A549 (cell line): ENCODE results near the gene WNT7B. TPM values are rescaled to one million over a fixed set of nuclear protein-coding genes. Genes with fewer than 3 reads are reported as not detected.

ENCODE experiments used
- ATAC-seq, 2 experiments: fragments of 200-7000 bp in 1 of 2; fragments of >200 bp in 1 of 2; cut with Nextera tagmentation in 1 of 2; cut with Tn5 transposase in 1 of 2; 3 replicates each; pipeline versions ENCODE4 v1.8.0 to v1.9.1; 2018 to 2020; ENCODE audit warnings: mild to moderate bottlenecking in 1 of 2, moderate library complexity in 1 of 2
- CTCF ChIA-PET: fragments of 300-600 bp; sonication (Branson Sonifier 250); formaldehyde crosslinking; extraction: SDS; loops from one replicate; lab custom pipeline; 2021; ENCODE audit warnings: antibody characterized with exemption, inconsistent platforms; lab: Yijun Ruan, JAX
- POLR2A ChIA-PET: fragments of 350-600 bp; formaldehyde crosslinking; extraction: SDS; loops from one replicate; lab custom pipeline; 2021; ENCODE audit warnings: antibody characterized with exemption, inconsistent platforms; lab: Yijun Ruan, JAX
- DNase-seq, 2 experiments: peaks; one replicate each; pipeline versions ENCODE4 v3.0.0 to v3.0.0-alpha.2; 2011 to 2016; ENCODE audit warnings: low read depth in 1 of 2, low spot score in 1 of 2
- FAIRE-seq: peaks from 2 replicates; lab custom pipeline; 2011; peaks lifted over from hg19 to GRCh38; lab: Jason Lieb, UNC
- H3K27ac ChIP-seq, 2 experiments: fragments of >200 bp; sonication (Bioruptor Twin); formaldehyde crosslinking; 3 replicates each; pipeline ENCODE4 v1.5.1; 2016 to 2017
- H3K4me1 ChIP-seq: fragments of >200 bp; sonication (Bioruptor Twin); formaldehyde crosslinking; 3 replicates; pipeline ENCODE4 v1.6.1; 2016
- H3K4me2 ChIP-seq: fragments of >200 bp; sonication (Bioruptor Twin); formaldehyde crosslinking; 3 replicates; pipeline ENCODE4 v1.6.1; 2016
- H3K4me3 ChIP-seq: fragments of >200 bp; sonication (Bioruptor Twin); formaldehyde crosslinking; 3 replicates; pipeline ENCODE4 v1.5.1; 2016
- H3K9me3 ChIP-seq: fragments of >200 bp; sonication (Bioruptor Twin); formaldehyde crosslinking; 3 replicates; pipeline ENCODE4 v1.6.1; 2016
- ATOH8 ChIP-seq: fragments of 250-450 bp; sonication (Bioruptor Pico); IDR thresholded peaks from 2 replicates; pipeline ENCODE4 v1.5.0; 2020; ENCODE audit warnings: low read depth, mild to moderate bottlenecking, moderate library complexity
- BCL3 ChIP-seq: fragments of >200 bp; sonication (Bioruptor Twin); formaldehyde crosslinking; IDR thresholded peaks from 3 replicates; pipeline ENCODE4 v1.6.1; 2016
- BHLHE40 ChIP-seq: IDR thresholded peaks from 2 replicates; pipeline ENCODE4 v1.6.1; 2012; ENCODE audit warnings: low read depth, low read length, inconsistent platforms
- CBX8 ChIP-seq: fragments of 200-600 bp; sonication (generic); IDR thresholded peaks from 2 replicates; pipeline ENCODE4 v1.6.1; 2016
- CEBPB ChIP-seq, 2 experiments: fragments of >200 bp in 1 of 2; sonication (Bioruptor Twin) in 1 of 2; formaldehyde crosslinking in 1 of 2; IDR thresholded peaks; 2 replicates each; pipeline ENCODE4 v1.6.1; 2012 to 2016
- CHD2 ChIP-seq: fragments of 150-350 bp; IDR thresholded peaks from 2 replicates; pipeline ENCODE4 v1.6.1; 2014; ENCODE audit warnings: low read length; ENCODE audit not compliant: partially characterized antibody
- CHD4 ChIP-seq: fragments of 200-600 bp; sonication (generic); IDR thresholded peaks from 2 replicates; pipeline ENCODE4 v1.6.1; 2016; ENCODE audit warnings: antibody characterized with exemption, mild to moderate bottlenecking, borderline replicate concordance
- E2F6 ChIP-seq: IDR thresholded peaks from 2 replicates; pipeline ENCODE4 v1.6.1; 2012; ENCODE audit warnings: low read depth, borderline replicate concordance
- EHF ChIP-seq: fragments of 250-450 bp; sonication (Bioruptor Pico); IDR thresholded peaks from 2 replicates; pipeline ENCODE4 v1.5.0; 2020; ENCODE audit warnings: mild to moderate bottlenecking
- ELK1 ChIP-seq: fragments of 150-350 bp; IDR thresholded peaks from 2 replicates; pipeline ENCODE4 v1.6.1; 2014; ENCODE audit warnings: low read depth, mild to moderate bottlenecking, low read length
- EP300 ChIP-seq, 2 experiments: fragments of >200 bp; sonication (Bioruptor Twin); formaldehyde crosslinking; IDR thresholded peaks; 2 replicates in 1 of 2; 3 replicates in 1 of 2; pipeline ENCODE4 v1.6.1; 2016 to 2017
- FOSB ChIP-seq: fragments of 250-450 bp; sonication (Bioruptor Pico); IDR thresholded peaks from 2 replicates; pipeline ENCODE4 v1.5.0; 2020; ENCODE audit warnings: mild to moderate bottlenecking, moderate library complexity
- FOSL2 ChIP-seq, 2 experiments: fragments of 450-650 bp in 1 of 2; fragments of >200 bp in 1 of 2; sonication (Bioruptor Twin) in 1 of 2; formaldehyde crosslinking; IDR thresholded peaks; 2 replicates each; pipeline versions ENCODE4 v1.5.0 to v1.6.1; 2016 to 2020; ENCODE audit warnings: mild to moderate bottlenecking in 1 of 2, moderate library complexity in 1 of 2
- FOXS1 ChIP-seq: fragments of 250-450 bp; sonication (Bioruptor Pico); IDR thresholded peaks from 2 replicates; pipeline ENCODE4 v1.5.0; 2020; ENCODE audit warnings: mild to moderate bottlenecking, moderate library complexity
- HDAC2 ChIP-seq: fragments of 200-600 bp; sonication (generic); IDR thresholded peaks from 2 replicates; pipeline ENCODE4 v1.6.1; 2016
- HEYL ChIP-seq: fragments of 250-450 bp; sonication (Bioruptor Pico); IDR thresholded peaks from 2 replicates; pipeline ENCODE4 v1.8.0; 2021; ENCODE audit warnings: mild to moderate bottlenecking, moderate library complexity
- HOXB13 ChIP-seq: fragments of 250-450 bp; sonication (Bioruptor Pico); IDR thresholded peaks from 2 replicates; pipeline ENCODE4 v1.5.0; 2020; ENCODE audit warnings: low read depth, mild to moderate bottlenecking, moderate library complexity
- HOXB5 ChIP-seq: fragments of 250-450 bp; sonication (Bioruptor Pico); IDR thresholded peaks from 2 replicates; pipeline ENCODE4 v1.5.0; 2020; ENCODE audit warnings: mild to moderate bottlenecking, moderate library complexity
- JUNB ChIP-seq: fragments of >200 bp; sonication (Bioruptor Twin); formaldehyde crosslinking; IDR thresholded peaks from 2 replicates; pipeline ENCODE4 v1.6.1; 2016
- MAFK ChIP-seq: fragments of 450-650 bp; IDR thresholded peaks from 2 replicates; pipeline ENCODE4 v1.6.1; 2014; ENCODE audit not compliant: partially characterized antibody
- MAX ChIP-seq: IDR thresholded peaks from 2 replicates; pipeline ENCODE4 v1.6.1; 2012
- MAZ ChIP-seq: fragments of 150-350 bp; IDR thresholded peaks from 2 replicates; pipeline ENCODE4 v1.6.1; 2014; ENCODE audit warnings: antibody characterized with exemption, low read depth, low read length, borderline replicate concordance
- NPAS2 ChIP-seq: fragments of 250-450 bp; sonication (Bioruptor Pico); IDR thresholded peaks from 2 replicates; pipeline ENCODE4 v1.8.0; 2022; ENCODE audit warnings: mild to moderate bottlenecking, moderate library complexity, borderline replicate concordance
- PBX3 ChIP-seq: IDR thresholded peaks from 2 replicates; pipeline ENCODE4 v1.6.1; 2012
- PHF8 ChIP-seq: fragments of 200-600 bp; sonication (generic); IDR thresholded peaks from 2 replicates; pipeline ENCODE4 v1.6.1; 2016; ENCODE audit warnings: low read depth, mild to moderate bottlenecking, antibody characterized with exemption, moderate library complexity, borderline replicate concordance
- POLR2AphosphoS2 ChIP-seq: conservative IDR thresholded peaks from 2 replicates; pipeline ENCODE4 v1.6.1; 2012; ENCODE audit warnings: low read length, improper control_type of control experiment, inconsistent platforms
- RARB ChIP-seq: fragments of 250-450 bp; sonication (Bioruptor Pico); IDR thresholded peaks from 2 replicates; pipeline ENCODE4 v1.8.0; 2021; ENCODE audit warnings: mild to moderate bottlenecking, moderate library complexity
- RCOR1 ChIP-seq: fragments of 150-350 bp; IDR thresholded peaks from 2 replicates; pipeline ENCODE4 v1.6.1; 2014; ENCODE audit warnings: antibody characterized with exemption, low read length, low read depth
- RFX5 ChIP-seq: fragments of 450-650 bp; IDR thresholded peaks from 2 replicates; pipeline ENCODE4 v1.7.1; 2014; ENCODE audit warnings: antibody characterized with exemption, mild to moderate bottlenecking, moderate library complexity
- SMC3 ChIP-seq: fragments of >200 bp; sonication (Bioruptor Twin); formaldehyde crosslinking; IDR thresholded peaks from 3 replicates; pipeline ENCODE4 v1.6.1; 2018; ENCODE audit warnings: inconsistent platforms
- SREBF2 ChIP-seq: fragments of 450-650 bp; IDR thresholded peaks from 2 replicates; pipeline ENCODE4 v1.6.1; 2014; ENCODE audit warnings: mild to moderate bottlenecking, moderate library complexity
- TFCP2L1 ChIP-seq: fragments of 250-450 bp; sonication (Bioruptor Pico); IDR thresholded peaks from 2 replicates; pipeline ENCODE4 v1.5.0; 2021; ENCODE audit warnings: mild to moderate bottlenecking
- USF2 ChIP-seq: fragments of 450-650 bp; IDR thresholded peaks from 2 replicates; pipeline ENCODE4 v1.6.1; 2014; ENCODE audit warnings: antibody characterized with exemption
- ZC3H11A ChIP-seq: fragments of 450-650 bp; IDR thresholded peaks from 2 replicates; pipeline ENCODE4 v1.6.1; 2014; ENCODE audit warnings: antibody characterized with exemption, mild to moderate bottlenecking
- ZFP36 ChIP-seq: fragments of 450-650 bp; IDR thresholded peaks from 2 replicates; pipeline ENCODE4 v1.6.1; 2014; ENCODE audit warnings: borderline replicate concordance; ENCODE audit not compliant: partially characterized antibody
- ZSCAN20 ChIP-seq: fragments of 250-450 bp; sonication (Bioruptor Pico); IDR thresholded peaks from 2 replicates; pipeline ENCODE4 v1.8.0; 2022; ENCODE audit warnings: mild to moderate bottlenecking, moderate library complexity
- WGBS: methylation state at CpG from one replicate; pipeline ENCODE4 v1.1.6; 2017; ENCODE audit errors: missing lambda C conversion rate; 5-methylcytosine and 5-hydroxymethylcytosine counted together
- polyA plus RNA-seq, 4 experiments: library from polyadenylated mRNA; depleted of rRNA in 3 of 4; stranded (reverse); fragments of >200 nt; fragmentation: RNase III in 1 of 4; extraction: RNeasy Plus Mini Kit Qiagen cat#74134 plus additional on column Dnase treatment in 1 of 4; gene quantifications; 2 replicates in 3 of 4; 3 replicates in 1 of 4; pipeline ENCODE4 v1.2.3, GENCODE V29; 2011 to 2017

WNT7B gene
- polyA plus RNA-seq, 2 of the 4 experiments (the other 2 are of a cell fraction): 16.9 to 80.8 TPM

- H3K27ac ChIP-seq: peak overlapping the region; percentile 85 to 94
- peak; percentile 55 to 75 for ATAC-seq
- no peak for FAIRE-seq
- peaks cover 9% of the 10 kb centered on the region; the same call in 1 of the 3 replicates for H3K9me3 ChIP-seq
- 0 out of 3 replicates have a peak overlapping the region, but pooled peaks have one; percentile 17 for H3K4me3 ChIP-seq
- CTCF ChIA-PET: interaction anchor here (0.6 to 2.8 kb wide), 15 partner anchors 8 to 334 kb away, joined by 3 to 12 read pairs (median 3); no protein-coding TSS in a partner anchor
- POLR2A ChIA-PET: interaction anchor here (0.7 to 1.5 kb wide), 2 partner anchors 9 to 63 kb away, joined by 3 to 4 read pairs; no protein-coding TSS in a partner anchor
- peaks cover 38% of the 10 kb centered on the region for H3K4me1 ChIP-seq
- 1% methylated on average over 15 of the region's 27 CpGs for WGBS
- peak overlapping the region; percentile 83 for H3K4me2 ChIP-seq
- DNase-seq: peak; percentile 72 to 96
- TF ChIP-seq NPAS2 (CRISPR knock-in tag) (no peak), HOXB5 (CRISPR knock-in tag) (peak; percentile 45; the same call in 1 of the 2 replicates), FOXS1 (CRISPR knock-in tag) (no peak), ATOH8 (CRISPR knock-in tag) (no peak), USF2 (no peak), CEBPB (IDR thresholded peaks at IDR 0.05) (peak; percentile 95 to 98), E2F6 (no peak; the same call in 1 of the 2 replicates), RCOR1 (no peak), HOXB13 (CRISPR knock-in tag) (0 out of 2 replicates have a peak, but pooled peaks have one; percentile 12), FOSL2 (IDR thresholded peaks at IDR 0.05) (no peak), FOSL2 (CRISPR knock-in tag; IDR thresholded peaks at IDR 0.05) (peak; percentile 70), ZFP36 (no peak), MAZ (0 out of 2 replicates have a peak, but pooled peaks have one; percentile 15), PHF8 (no peak), HDAC2 (no peak), EHF (no peak), BCL3 (peak; percentile 82; the same call in 1 of the 3 replicates), JUNB (peak; percentile 79), RARB (CRISPR knock-in tag) (no peak), MAFK (no peak), HEYL (no peak), RFX5 (no peak), SREBF2 (no peak), CHD2 (no peak), BHLHE40 (no peak), CHD4 (no peak), TFCP2L1 (no peak; the same call in 1 of the 2 replicates), ZSCAN20 (CRISPR knock-in tag) (no peak), MAX (peak; percentile 93), POLR2AphosphoS2 (no peak), PBX3 (peak; percentile 40; the same call in 1 of the 2 replicates), FOSB (CRISPR knock-in tag) (no peak), SMC3 (peak; percentile 54; the same call in 2 of the 3 replicates), EP300 (IDR thresholded peaks at IDR 0.05) (peak; percentile 85 to 92; a peak in 4 of 5 replicates), ELK1 (no peak), ZC3H11A (no peak), CBX8 (no peak)
Observed at GRCh38 chr22:45911601-45912271, 65.2 kb downstream of the WNT7B start.
